Measurements from ENCODE around the gene TMEM74B.
A peak's percentile ranks its signal among the peaks of the same experiment; 100 is the strongest.
"Not testable (repeated sequence)": the region's sequence is repeated elsewhere in the genome, so short reads cannot be mapped to it uniquely, and the experiment has no call there.

The TMEM74B gene

GRCh38 chr20:1224205-1224890 is 39.6 kb upstream of the TMEM74B start:
- peaks cover 0 to 21% (median 12%) of the 10 kb centered on the region in 4 donors for H3K4me1 ChIP-seq
- DNase-seq = no peak
- no peaks in the 10 kb centered on the region for H3K9me3 ChIP-seq
- TF ChIP-seq CTCF (IDR thresholded peaks at IDR 0.05) = no peak
- H3K27me3 ChIP-seq = peaks cover 0 to 40% of the 10 kb centered on the region in 2 donors
- no peaks in the 10 kb centered on the region for H3K36me3 ChIP-seq
- intact Hi-C loops (cut with DNase I; ENCODE audit: low total_unique reads) = no loop called here
- no peak overlapping the region for H3K4me3 ChIP-seq
- H3K27ac ChIP-seq = no peak overlapping the region

GRCh38 chr20:1222750-1223149 is 38.0 kb upstream of the TMEM74B start:
- H3K36me3 ChIP-seq; DNase-seq; H3K9me3 ChIP-seq; H3K27ac ChIP-seq; intact Hi-C loops (cut with DNase I; ENCODE audit: low total_unique reads); H3K4me3 ChIP-seq: not testable (repeated sequence)
- H3K27me3 ChIP-seq = peaks cover 0 to 26% of the 10 kb centered on the region in 2 donors
- peaks cover 0 to 21% (median 12%) of the 10 kb centered on the region in 4 donors for H3K4me1 ChIP-seq

- H3K36me3 ChIP-seq; DNase-seq; H3K4me3 ChIP-seq; H3K4me1 ChIP-seq; intact Hi-C loops (cut with DNase I; ENCODE audit: low total_unique reads); H3K9me3 ChIP-seq; H3K27ac ChIP-seq: not testable (repeated sequence)
- peaks cover 0 to 23% of the 10 kb centered on the region in 2 donors for H3K27me3 ChIP-seq
Observed at GRCh38 chr20:1216527-1217427, 32.0 kb upstream of the TMEM74B start.

- H3K36me3 ChIP-seq = no peaks in the 10 kb centered on the region
- H3K27ac ChIP-seq = no peak overlapping the region
- H3K27me3 ChIP-seq = peaks cover 0 to 23% of the 10 kb centered on the region in 2 donors
- H3K4me3 ChIP-seq = no peak overlapping the region
- no peak for TF ChIP-seq CTCF (IDR thresholded peaks at IDR 0.05)
- no peak for DNase-seq
- intact Hi-C loops (cut with DNase I; ENCODE audit: low total_unique reads) = no loop called here
- no peaks in the 10 kb centered on the region for H3K4me1 ChIP-seq
- H3K9me3 ChIP-seq = no peaks in the 10 kb centered on the region
Observed at GRCh38 chr20:1215386-1216170, 30.8 kb upstream of the TMEM74B start.

- Histone ChIP-seq H3K4me1 (no peaks in the 10 kb centered on the region), H3K9me3 (no peaks in the 10 kb centered on the region), H3K36me3 (no peaks in the 10 kb centered on the region), H3K27me3 (peaks cover 0 to 23% of the 10 kb centered on the region in 2 donors), H3K27ac (no peak overlapping the region), H3K4me3 (no peak overlapping the region)
- no peak for TF ChIP-seq CTCF (IDR thresholded peaks at IDR 0.05)
- DNase-seq = no peak
- intact Hi-C loops (cut with DNase I; ENCODE audit: low total_unique reads) = no loop called here
Observed at GRCh38 chr20:1214838-1215261, 30.1 kb upstream of the TMEM74B start.

- no peaks in the 10 kb centered on the region for H3K4me1 ChIP-seq
- no peak overlapping the region for H3K4me3 ChIP-seq
- H3K36me3 ChIP-seq = no peaks in the 10 kb centered on the region
- no peaks in the 10 kb centered on the region for H3K9me3 ChIP-seq
- peaks cover 0 to 23% of the 10 kb centered on the region in 2 donors for H3K27me3 ChIP-seq
- peak; percentile 54 to 70 for TF ChIP-seq CTCF (IDR thresholded peaks at IDR 0.05)
- intact Hi-C loops (cut with DNase I; ENCODE audit: low total_unique reads) = no loop called here
- no peak overlapping the region for H3K27ac ChIP-seq
- peak; percentile 70 to 73 for DNase-seq
Observed at GRCh38 chr20:1212607-1213396, 28.0 kb upstream of the TMEM74B start.

All from tibial artery (tissue), 4 donors.